Measurements from ENCODE around the gene PINK1.
A peak's percentile ranks its signal among the peaks of the same experiment; 100 is the strongest.

The PINK1 gene

DNA sequence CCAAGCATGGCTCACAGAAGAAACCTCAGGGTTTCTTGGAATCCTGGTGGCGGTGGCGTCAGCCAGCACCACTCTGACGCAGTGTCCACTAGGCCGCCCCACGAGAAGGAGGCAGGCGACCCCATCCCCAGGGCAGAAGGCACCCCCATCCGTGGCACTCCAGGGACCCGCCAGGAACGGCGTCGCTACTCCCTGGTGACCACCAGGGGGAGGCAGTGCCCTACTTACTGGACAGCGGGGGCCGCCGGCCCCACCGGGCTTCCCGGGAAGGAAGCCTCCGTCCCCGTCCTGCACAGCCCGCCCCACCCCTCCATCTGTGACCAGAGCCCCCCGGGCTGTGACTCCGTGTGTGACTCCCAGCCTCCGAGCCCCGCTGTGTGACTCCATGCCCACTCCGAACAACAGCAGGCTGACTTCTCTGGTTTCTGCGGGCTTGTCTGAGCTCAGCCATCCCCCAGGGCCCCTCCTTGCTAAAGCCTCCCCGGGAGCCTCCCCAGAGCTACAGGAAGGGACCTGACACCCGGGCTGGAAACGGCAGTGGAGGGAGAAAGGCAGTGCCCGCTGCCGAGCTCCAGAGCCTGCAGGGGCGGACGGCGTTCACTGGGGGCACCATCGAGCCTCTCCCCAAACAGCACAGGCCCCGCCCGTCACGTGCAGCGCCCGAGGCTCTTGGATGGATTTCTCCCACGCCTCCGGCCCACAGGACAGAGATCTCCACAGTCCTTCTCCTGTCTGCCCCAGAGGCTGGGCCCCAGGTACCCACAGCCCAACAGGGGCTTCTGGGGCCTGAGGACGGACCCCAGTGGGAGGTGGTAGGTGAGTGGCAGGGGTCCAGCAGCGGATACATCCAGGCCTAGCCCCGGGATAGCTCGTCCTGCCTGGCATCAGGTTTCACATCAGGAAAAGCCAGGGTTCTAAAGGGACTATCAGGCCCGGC is 63.4 kb downstream of the PINK1 start:
- Histone ChIP-seq H3K27me3 (ENCODE audit: low read depth, low read length) (no peaks in the 10 kb centered on the region), H3K27ac (ENCODE audit: low read length) (peak overlapping the region; percentile 69), H3K36me3 (ENCODE audit: control insufficient read depth in 1 of 2, insufficient read depth in 2 of 2, low read length in 2 of 2) (no peaks in the 10 kb centered on the region), H3K4me3 (ENCODE audit: low read depth in 1 of 2, low read length in 2 of 2) (peak overlapping the region; percentile 57 to 69), H3K4me1 (ENCODE audit: control insufficient read depth in 1 of 2, insufficient read depth in 2 of 2, low read length in 2 of 2) (peaks cover 0 to 12% of the 10 kb centered on the region in 2 donors), H3K9me3 (ENCODE audit: control insufficient read depth in 1 of 2, low read length in 2 of 2) (peaks cover 0 to 3% of the 10 kb centered on the region in 2 donors)

DNA sequence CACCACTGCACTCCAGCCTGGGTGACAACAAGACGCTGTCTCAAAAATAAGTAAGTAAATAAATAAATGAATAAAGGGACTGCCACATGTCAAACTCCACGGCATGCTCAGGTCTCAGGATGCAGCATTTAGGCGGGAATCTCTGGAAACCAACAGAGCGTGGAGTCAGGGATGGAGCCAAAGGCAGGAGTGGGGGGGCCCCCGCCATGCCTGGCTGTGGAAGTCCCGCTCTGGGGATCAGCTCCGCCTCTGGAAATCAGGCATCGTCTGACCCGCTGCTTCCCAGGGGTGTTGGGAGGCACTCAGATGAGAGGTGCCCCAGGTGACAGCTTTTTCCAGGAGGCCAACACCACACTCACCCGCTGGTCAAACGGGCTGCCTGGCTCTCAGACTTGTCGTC is 64.3 kb downstream of the PINK1 start:
- Histone ChIP-seq H3K27ac (ENCODE audit: low read length) (no peak overlapping the region), H3K4me3 (ENCODE audit: low read depth in 1 of 2, low read length in 2 of 2) (peak overlapping the region in 1 of 2 donors; percentile 57), H3K27me3 (ENCODE audit: low read depth, low read length) (no peaks in the 10 kb centered on the region), H3K4me1 (ENCODE audit: control insufficient read depth in 1 of 2, insufficient read depth in 2 of 2, low read length in 2 of 2) (peaks cover 0 to 12% of the 10 kb centered on the region in 2 donors), H3K36me3 (ENCODE audit: control insufficient read depth in 1 of 2, insufficient read depth in 2 of 2, low read length in 2 of 2) (no peaks in the 10 kb centered on the region), H3K9me3 (ENCODE audit: control insufficient read depth in 1 of 2, low read length in 2 of 2) (no peaks in the 10 kb centered on the region)

DNA sequence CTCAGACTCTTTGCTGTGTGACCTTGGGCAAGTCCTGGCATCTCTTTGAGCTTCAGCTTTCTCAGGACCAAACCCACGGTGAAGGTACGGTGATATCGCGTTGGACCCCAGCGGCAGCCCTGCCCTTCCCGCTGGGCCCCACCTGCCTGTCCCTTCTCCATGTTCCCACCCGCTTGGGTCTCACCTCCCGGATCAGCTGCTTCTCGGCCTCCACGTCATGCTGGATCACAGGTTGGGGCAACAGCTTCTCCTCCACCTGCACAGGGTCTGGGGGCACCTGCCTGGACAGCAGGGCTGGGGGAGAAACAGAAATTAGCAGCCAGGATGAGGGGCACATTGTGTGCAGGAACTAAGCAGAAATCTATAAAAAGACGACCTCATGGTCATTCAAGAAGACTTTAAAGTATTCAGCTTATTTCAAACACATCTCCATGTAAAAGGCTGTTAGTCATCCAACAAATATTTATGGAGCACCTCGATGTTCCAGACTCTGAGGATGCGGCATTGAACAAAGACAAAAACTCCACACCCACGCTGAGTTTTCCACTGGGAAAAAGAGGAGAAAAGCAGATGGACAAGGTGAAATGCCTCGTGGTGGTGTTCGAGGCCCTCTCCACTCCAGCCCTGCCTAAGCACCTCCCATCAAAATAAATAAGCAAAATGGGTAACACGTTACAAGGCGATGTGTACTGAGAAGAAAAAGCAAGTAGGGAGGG is 65.1 kb downstream of the PINK1 start:
- no peak overlapping the region for H3K27ac ChIP-seq (ENCODE audit: low read length)
- H3K9me3 ChIP-seq (ENCODE audit: control insufficient read depth in 1 of 2, low read length in 2 of 2) = no peaks in the 10 kb centered on the region
- no peak overlapping the region for H3K4me3 ChIP-seq (ENCODE audit: low read depth in 1 of 2, low read length in 2 of 2)
- no peaks in the 10 kb centered on the region for H3K27me3 ChIP-seq (ENCODE audit: low read depth, low read length)
- no peaks in the 10 kb centered on the region for H3K36me3 ChIP-seq (ENCODE audit: control insufficient read depth in 1 of 2, insufficient read depth in 2 of 2, low read length in 2 of 2)
- peaks cover 0 to 12% of the 10 kb centered on the region in 2 donors for H3K4me1 ChIP-seq (ENCODE audit: control insufficient read depth in 1 of 2, insufficient read depth in 2 of 2, low read length in 2 of 2)

DNA sequence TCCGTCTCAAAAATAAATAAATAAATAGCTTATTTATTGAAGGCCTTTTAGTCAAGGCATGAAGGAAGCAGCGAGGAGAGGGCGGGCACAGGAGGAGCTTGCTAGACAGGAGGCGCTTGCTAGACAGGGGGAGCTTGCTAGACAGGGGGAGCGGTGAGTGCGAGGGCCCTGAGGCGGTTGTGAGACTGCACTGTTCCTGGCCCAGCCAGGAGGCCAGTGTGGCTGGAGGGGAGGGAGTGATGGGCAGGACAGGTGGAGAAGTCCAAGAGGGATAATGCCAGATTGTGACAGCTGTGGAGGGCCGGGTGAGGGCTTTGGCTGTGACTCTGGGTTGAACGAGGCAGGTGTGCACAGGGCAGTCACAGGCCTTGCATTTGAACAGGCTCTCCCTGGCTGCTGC is 66.3 kb downstream of the PINK1 start:
- H3K9me3 ChIP-seq (ENCODE audit: control insufficient read depth in 1 of 2, low read length in 2 of 2) = no peaks in the 10 kb centered on the region
- peaks cover 0 to 12% of the 10 kb centered on the region in 2 donors for H3K4me1 ChIP-seq (ENCODE audit: control insufficient read depth in 1 of 2, insufficient read depth in 2 of 2, low read length in 2 of 2)
- H3K27ac ChIP-seq (ENCODE audit: low read length) = no peak overlapping the region
- H3K36me3 ChIP-seq (ENCODE audit: control insufficient read depth in 1 of 2, insufficient read depth in 2 of 2, low read length in 2 of 2) = no peaks in the 10 kb centered on the region
- H3K4me3 ChIP-seq (ENCODE audit: low read depth in 1 of 2, low read length in 2 of 2) = no peak overlapping the region
- H3K27me3 ChIP-seq (ENCODE audit: low read depth, low read length) = no peaks in the 10 kb centered on the region

GRCh38 chr1:20700636-20701215 is 67.5 kb downstream of the PINK1 start:
- Histone ChIP-seq H3K27ac (ENCODE audit: low read length) (no peak overlapping the region), H3K4me3 (ENCODE audit: low read depth in 1 of 2, low read length in 2 of 2) (no peak overlapping the region), H3K9me3 (ENCODE audit: control insufficient read depth in 1 of 2, low read length in 2 of 2) (no peaks in the 10 kb centered on the region), H3K36me3 (ENCODE audit: control insufficient read depth in 1 of 2, insufficient read depth in 2 of 2, low read length in 2 of 2) (no peaks in the 10 kb centered on the region), H3K4me1 (ENCODE audit: control insufficient read depth in 1 of 2, insufficient read depth in 2 of 2, low read length in 2 of 2) (peaks cover 0 to 12% of the 10 kb centered on the region in 2 donors), H3K27me3 (ENCODE audit: low read depth, low read length) (no peaks in the 10 kb centered on the region)

All from muscle layer of duodenum (tissue), 2 donors.